Measurements from ENCODE around the gene RIOK1.

RIOK1 gene

GRCh38 chr6:7410851-7411250 lies 21.2 kb downstream of the RIOK1 start:
- no peak for DNase-seq

DNA sequence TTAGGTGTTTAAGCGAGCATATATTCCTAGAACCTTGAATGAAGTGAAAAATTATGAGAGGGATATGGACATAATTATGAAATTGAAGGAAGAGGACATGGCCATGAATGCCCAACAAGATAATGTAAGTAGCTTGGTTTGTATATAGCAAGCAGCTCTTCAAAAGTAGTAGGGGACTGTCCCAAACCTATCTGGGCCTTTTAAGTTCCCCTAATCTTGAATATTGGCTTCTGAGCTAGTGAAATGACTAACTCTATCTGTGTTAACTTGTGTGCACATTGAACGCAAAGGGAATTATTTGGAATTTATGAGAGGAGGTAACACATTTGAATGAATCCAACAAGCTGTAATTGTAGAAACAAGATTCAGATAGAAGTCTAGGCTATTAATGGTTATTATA lies 21.7 kb downstream of the RIOK1 start:
- no peak for DNase-seq

DNA sequence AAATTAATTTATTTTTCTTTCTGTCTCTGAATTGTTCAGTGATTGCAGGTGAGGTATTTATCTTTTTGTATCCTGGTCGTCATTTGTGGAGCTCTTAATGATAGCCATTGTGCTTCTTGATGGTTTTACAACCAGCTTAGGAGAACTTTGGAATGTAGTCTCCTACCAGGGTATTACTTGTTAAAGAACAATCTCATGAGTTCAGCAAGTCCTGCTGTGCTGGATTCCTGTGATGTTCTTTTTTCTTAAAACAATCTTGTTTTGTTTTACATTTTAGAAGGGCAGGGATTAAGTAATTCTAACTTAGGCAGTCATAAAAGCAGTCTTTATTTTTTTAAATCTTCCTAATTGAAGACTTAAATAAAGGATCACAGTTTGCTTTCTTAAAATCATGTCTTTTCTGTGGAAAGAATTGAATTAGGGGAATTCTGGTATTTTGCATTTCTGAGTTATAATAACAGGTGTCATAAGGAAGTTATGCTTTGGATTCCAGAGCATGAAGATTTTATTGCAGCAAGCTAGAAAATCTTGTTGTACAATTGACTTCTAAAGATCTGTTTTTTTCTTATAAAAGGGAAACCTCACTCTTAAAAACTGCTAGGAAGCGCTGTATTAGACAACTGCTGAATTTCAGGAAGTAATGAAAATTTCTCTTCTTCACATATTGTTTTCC lies 23.7 kb downstream of the RIOK1 start:
- DNase-seq, result no peak

DNA sequence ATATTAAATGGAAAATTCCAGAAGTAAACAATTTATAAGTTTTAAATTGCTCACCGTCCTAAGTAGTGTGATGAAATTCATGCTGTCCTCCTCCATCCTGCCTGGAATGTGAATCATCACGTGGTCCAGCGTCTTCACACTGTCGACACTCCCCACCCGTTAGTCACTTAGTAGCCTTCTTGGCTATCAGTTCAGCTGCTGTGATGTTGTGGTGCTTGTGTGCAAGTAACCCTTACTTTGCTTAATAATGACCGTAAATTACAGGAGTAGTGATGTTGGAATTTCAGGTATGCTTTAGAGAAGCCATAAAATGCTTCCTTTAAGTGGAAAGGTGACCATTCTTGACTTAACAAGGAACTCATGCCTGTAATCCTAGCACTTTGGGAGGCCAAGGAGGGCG lies 25.2 kb downstream of the RIOK1 start:
- DNase-seq, result peak; percentile 96

GRCh38 chr6:7417684-7418083 lies 28.1 kb downstream of the RIOK1 start:
- no peak for DNase-seq

DNA sequence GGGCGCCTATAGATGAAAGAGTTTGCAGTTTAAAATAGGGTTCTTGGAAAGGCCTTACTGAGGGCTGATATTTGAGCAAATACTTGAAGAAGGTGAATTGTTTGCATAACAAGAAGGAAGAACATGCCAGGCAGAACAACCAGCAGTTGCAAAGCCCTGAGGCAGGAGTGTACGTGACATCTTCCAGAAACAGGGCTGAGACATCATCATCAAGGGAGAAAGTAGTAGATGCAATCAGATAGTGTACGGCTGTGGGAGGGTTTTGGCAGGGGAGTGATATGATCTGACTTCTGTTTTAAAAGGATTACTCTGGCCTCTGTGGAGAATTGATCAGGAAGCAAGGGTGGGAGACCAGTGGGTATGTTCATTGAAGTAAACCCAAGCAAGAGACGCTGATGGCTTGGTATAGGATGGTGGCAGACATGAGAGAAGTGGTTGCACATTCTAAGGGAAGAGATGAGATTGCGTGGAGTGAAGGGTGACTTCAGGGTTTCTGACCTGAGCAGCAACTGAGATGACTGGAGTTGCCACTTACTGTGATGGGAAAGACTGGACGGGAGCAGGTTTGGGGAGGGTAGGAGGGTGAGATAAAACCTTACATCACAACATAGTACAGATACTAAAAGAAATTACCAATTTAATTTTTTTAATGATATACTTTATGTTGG lies 28.8 kb downstream of the RIOK1 start:
- DNase-seq, result peak; percentile 97

DNA sequence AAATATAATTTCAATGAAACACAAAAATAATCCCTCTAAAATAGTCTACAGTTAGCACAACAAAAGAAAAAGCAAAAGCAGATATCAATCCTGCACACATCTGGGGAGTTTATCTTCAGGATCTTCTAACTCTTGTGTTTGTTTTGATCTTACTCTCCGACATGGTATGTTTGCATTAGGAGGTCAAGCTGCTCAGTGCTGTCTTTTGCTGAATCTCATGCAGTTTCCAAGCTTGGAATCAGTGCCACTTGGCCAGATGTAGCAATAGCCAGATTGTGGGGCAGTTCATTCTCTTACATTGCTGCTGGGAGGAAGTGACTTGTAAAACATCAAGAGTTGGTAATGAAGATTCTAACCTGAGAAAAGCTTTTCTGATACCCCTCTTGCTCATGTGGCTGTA lies 29.5 kb downstream of the RIOK1 start:
- peak; percentile 59 for DNase-seq

- DNase-seq, result no peak
These were observed 31.5 kb downstream of the RIOK1 start for GRCh38 chr6:7421066-7421465.

DNA sequence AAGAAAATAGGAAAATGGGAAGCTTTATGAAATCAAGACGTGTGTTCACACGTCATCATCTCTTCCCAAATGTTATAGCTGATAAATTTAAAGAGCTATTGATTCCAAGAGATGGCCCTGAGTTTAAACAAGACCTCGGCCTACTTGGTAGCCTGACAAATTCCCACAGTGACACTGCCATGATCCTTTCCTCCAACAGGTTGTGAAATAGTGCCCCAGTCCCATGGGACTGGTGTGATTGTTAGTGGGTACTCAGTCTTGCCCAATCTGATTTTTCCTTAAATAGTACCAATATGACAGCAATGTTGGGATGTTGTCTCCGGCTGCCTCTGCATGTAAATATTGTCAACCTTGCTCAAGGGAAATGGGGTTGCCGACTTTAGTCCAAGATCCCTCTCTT lies 34.5 kb downstream of the RIOK1 start:
- no peak for DNase-seq

DNA sequence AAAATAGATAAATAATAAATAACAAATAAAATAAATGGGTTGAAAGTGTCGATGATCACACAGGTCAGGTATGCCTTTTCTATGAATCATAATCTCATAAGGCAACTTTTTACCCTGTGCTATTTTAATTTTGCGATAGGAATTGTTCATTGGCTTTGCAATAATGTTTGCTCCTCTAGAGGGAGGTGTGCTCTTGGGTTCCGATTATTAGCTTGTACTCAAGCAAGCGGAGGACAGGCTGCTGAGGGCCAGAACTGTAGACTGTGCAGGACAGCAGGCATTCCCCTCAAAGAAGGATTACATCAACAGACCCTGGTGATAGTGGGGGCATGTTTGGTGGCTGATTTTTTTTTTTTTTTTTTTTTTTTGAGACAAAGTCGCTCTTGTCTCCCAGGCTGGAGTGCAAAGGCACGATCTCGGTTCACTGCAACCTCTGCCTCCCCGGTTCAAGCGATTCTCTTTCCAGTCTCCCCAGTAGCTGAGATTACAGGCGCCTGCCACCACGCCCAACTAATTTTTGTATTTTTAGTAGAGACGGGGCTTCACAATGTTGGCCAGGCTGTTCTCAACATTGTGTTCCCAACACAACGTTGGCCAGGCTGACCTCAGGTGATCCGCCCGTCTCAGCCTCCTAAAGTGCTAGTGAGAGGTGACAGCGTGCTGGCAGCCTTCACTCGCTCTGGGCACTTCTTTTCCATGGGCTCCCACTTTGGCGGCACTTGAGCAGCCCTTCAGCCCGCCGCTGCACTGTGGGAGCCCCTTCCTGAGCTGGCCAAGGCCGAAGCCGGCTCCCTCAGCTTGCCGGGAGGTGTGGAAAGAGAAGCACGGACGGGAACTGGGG lies 35.6 kb downstream of the RIOK1 start:
- DNase-seq, result peak; percentile 60

DNA sequence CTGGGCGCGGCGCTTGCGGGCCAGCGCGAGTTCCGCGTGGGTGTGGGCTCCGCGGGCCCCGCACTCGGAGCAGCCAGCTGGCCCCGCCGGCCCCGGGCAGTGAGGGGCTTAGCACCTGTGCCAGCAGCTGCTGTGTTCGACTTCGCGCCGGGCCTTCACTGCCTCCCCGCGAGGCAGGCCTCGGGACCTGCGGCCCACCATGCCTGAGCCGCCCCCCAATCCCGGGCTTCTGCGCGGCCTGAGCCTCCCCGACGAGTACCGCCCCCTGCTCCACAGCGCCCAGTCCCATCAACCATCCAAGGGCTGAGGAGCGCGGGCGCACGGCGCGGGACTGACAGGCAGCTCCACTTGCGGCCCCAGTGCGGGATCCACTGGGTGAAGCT lies 36.2 kb downstream of the RIOK1 start:
- DNase-seq, result no peak

- no peak for DNase-seq
These were observed 37.0 kb downstream of the RIOK1 start for GRCh38 chr6:7426447-7427169.

DNA sequence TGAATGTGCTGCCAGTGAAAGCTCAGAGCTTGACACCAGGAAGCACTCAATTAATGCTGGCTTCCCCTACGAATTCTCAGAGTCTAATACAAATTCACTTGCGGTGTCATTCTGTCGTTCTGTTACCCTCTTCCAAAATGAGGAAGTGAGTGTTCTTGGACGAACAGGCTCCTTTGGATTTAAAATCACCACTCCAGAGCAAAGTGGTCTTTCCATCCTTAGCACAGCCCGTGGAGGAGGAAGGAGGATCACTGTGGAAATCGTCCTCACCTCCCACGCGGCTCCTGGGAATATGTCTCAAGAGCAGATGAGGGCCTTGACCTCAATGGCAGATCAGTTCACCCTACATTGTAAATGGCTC lies 41.7 kb downstream of the RIOK1 start:
- no peak for DNase-seq

DNA sequence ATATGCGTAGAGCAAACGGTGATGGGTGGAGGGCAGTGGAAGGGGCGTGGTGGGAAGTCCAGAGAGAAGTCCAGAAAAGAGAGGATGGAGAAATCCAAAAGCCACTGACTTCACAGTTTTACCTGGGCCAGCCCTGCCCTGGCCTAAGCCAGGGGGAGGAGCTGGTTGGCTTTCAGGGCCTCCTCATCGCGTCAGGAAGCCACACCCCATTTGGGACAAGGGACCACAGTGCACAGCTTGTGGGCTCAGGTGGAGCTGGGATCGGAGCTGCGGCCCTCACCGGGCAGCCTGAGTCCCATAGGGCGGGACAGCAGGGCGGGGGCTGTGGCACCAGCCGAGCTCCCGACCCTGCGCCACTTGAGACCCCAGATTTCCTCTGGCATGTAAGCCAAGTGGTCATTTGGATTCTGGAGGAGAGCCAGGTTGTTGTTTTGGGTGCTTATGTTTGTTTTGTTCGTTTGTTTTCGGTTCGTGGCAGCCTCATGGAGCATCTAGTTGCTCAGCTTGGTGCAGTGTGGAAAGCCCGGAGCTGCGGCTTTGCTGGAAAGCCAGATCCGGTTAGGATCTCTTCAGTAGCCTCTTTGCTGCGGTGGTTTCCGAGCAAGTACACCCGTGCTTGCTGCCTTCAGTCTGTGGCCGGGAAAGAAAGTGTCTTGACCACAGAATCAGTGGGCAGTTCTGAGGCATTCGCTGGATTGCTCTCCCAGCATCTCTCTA lies 42.2 kb downstream of the RIOK1 start:
- DNase-seq, result no peak

DNA sequence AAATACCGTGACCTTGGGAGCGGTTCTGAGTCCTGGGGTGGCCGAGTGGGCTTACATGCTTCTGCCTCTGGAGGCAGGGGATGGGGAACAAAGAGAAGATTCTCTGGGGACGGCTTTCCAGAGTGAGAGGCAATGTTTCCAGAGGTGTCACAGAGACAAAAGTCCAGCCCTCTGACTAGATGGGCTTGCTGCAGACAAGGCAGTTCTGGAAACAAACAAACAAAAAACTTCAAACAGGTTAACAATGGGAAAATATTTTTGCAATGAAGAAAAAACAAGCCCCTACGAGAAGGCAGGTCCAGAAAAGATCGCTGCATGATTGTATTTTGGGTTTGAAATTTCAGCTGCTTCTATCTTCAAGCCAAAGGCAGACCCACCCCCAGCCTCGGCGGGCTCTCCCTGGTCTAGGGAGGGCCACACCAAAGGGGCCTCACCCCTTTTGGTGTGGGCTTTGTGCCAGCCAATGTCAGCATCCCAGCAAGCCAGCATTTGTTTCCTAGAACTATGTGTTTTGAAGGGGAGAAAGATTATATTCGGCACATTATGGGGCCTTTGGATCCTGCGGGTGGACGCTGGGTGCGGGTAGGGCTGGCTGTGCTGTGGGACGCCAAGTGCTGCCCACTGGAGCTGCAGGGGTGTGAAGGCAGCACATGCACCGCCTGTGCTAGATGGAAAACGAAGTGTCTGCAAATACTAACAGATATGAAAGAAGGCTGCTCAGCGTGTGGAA lies 42.9 kb downstream of the RIOK1 start:
- no peak for DNase-seq

- no peak for DNase-seq
These were observed 43.6 kb downstream of the RIOK1 start for GRCh38 chr6:7433121-7433617.

DNA sequence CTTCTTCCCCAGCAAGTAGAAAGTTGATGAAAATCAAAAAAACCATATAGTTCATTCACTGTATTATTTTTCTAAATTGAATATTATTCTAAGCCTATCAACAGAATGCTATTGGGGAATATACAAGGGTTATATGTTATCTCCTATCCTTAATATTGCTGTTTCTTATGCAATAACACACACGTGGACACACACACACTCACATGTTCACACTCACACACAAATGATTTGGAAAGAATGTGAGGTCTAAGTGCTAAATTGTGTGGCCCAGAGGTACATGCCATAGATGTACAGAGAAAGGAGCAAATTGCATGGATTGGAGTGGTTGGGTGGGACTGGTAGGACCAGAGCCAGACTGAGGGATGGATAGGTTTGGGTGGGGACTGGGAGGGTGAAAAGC lies 45.1 kb downstream of the RIOK1 start:
- no peak for DNase-seq

GRCh38 chr6:7438011-7438410 lies 48.4 kb downstream of the RIOK1 start:
- DNase-seq, result no peak

DNA sequence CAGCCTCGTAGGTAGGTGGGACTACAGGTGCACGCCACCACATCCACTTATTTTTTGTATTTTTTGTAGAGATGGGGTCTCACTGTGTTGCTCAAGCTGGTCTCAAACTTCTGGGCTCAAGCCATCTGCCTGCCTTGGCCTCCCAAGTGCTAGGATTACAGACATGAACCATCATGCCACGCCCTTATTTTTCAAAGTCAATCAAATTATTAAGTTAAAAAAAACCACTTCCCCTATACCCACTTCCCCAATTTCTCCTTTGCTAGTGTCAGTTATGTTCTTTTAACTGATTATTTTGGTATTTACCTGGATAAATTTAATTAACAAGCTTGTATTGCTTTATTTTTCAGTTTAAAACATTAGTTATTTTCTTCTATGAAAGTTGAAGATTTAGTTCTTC lies 49.6 kb downstream of the RIOK1 start:
- no peak for DNase-seq

DNA sequence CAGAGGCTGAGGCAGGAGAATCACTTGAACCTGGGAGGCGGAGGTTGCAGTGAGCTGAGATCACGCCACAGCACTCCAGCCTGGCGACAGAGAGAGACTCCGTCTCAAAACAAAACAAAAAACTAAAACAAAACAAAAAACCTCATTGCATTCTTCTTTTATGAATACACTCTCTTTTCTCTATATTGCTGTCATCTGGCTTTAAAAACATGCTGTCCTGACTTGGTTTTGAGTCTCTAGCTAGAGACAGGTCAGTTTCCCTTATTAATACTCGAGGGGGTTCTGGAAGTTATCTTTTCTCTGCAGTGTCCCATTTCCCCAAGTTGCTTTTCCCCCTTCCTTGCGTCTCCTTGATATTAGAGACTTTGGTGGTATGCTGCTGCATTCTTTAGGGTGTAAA lies 50.9 kb downstream of the RIOK1 start:
- DNase-seq, result no peak

DNA sequence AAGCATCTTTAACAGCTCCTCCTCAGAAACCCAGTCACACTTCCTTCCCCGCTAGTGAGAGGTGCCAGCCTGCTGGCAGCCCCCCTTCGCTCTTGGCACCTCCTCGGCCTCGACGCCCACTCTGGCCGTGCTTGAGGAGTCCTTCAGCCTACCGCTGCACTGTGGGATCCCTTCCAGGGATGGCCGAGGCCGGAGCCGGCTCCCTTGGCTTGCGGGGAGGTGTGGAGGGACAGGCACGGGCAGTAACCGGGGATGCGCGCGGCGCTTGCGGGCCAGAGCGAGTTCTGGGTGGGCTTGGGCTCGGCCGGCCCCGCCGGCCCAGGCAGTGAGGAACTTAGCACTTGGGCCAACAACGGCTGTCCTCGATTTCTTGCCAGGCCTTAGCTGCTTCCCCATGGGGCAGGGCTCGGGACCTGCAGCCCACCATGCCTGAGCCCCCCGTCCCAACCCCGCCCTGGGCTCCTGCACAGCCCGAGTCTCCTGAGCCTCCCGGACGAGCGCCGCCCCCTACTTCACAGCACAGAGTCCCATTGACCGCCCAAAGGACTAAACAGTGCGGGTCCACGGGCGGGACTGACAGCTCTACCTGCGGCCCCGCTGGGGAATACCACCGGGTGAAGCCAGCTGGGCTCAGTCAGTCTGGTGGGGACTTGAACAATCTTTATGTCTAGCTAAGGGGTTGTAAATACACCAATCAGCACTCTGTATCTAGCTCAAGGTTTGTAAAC lies 51.6 kb downstream of the RIOK1 start:
- DNase-seq, result no peak
